Fibroblast of skin of left biceps (primary cell): Measurements from ENCODE around the gene SPDYC.

Experiments used
- DNase-seq, 2 experiments: peaks; one replicate each; pipeline ENCODE4 v3.0.0-alpha.2; 2013; ENCODE audit warnings: low read depth in 2 of 2

SPDYC gene

GRCh38 chr11:65170058-65170534, at the start of gene SPDYC:
Gene SPDYC, plus strand, starts transcription at chr11:65170233. Its CDS starts 1,125 bp downstream, at chr11:65171358.
- no peak for DNase-seq

DNA sequence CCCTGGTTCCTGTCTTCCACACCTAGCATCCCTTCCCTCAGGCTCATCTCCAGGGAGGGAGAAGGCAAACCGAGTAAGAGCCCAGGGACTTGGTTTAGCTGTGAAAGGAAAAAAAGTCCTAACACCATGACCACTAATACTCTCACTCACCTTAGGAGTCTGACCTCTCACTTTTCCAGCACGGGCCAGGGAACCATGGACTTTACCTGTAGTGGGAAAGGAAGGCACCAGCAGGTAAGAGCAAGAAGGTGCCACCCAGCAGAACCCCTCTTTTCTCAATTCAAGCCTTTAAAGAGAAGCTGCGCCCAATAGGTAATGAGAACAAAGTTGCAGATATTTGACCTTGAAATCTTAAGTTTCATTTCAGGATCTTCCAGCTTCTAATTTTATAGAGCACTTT, 49.2 kb upstream of the SPDYC start:
- no peak for DNase-seq

DNA sequence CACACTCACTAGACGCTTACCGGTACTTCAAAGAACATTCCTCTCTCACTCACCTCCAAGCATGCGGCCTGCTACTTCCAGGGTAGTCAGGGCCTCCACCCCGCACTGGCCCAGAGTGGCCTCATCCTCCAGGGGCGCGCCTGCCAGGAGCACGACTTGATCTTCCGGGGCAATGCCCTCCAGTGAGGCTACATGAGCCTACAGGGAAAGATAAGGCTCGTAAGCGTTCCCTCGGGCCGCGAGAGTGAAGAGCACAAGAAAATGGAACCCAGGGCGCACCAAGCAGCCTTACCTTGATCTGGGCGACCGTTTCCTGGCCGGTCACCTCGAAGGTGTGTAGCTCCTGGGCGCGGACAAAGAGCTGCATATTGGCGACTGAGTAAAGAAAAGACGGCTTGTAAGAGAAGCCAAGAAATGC, 48.6 kb upstream of the SPDYC start:
- DNase-seq: no peak

DNA sequence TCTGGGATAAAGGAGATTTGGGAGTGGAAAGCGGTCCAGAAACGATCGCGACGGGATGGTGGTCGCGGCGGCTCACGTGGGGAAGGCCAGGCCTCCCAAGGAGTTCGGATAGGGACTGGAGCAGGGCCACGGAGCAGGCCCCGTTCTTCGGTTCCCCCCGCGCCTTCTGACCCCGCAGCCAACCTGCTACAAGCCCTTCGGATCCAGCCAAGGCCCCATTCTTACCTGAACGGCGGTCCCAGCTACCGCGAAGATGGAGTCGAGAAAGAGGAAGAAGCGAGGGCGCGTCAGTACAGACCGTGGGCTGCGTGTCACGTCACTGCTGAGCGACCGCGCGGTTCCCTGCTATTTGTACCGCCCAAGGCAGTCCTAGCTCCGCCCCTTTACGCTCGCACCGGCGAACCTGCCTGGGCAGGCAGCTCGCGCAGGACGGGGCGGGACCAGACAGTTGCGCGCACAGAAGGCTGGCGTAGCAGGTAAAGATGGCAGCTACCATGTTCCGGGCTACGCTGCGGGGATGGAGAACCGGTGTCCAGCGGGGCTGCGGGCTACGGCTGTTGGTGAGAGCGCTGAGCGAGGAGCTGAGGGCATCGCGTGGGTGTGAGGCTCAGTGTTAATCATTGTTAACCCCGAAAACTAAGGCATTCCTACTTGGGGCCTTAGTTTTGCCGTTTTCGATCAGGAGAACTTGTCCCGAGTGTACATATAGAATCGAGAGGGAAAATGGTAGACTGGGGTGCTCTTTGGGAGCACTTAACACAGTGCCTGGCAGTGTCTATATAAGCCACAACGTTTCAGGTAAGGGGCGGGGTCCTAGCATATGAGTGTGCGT, 48.0 kb upstream of the SPDYC start, which contains the start of the genes FAU and MRPL49:
FAU (minus strand) TSS at position 270 of the 832 bp plus-strand sequence. CDS start 321 bp downstream, outside the sequence.
MRPL49 (plus strand) TSS at position 457 of the 832 bp plus-strand sequence; CDS start at position 483, 26 bp downstream.
- peak; percentile 79 to 81 for DNase-seq

GRCh38 chr11:65124480-65125196, 45.4 kb upstream of the SPDYC start:
- no peak for DNase-seq

- no peak for DNase-seq
Observed at GRCh38 chr11:65125197-65126056, 44.6 kb upstream of the SPDYC start.

GRCh38 chr11:65126624-65127274, 43.3 kb upstream of the SPDYC start:
- DNase-seq: no peak

DNA sequence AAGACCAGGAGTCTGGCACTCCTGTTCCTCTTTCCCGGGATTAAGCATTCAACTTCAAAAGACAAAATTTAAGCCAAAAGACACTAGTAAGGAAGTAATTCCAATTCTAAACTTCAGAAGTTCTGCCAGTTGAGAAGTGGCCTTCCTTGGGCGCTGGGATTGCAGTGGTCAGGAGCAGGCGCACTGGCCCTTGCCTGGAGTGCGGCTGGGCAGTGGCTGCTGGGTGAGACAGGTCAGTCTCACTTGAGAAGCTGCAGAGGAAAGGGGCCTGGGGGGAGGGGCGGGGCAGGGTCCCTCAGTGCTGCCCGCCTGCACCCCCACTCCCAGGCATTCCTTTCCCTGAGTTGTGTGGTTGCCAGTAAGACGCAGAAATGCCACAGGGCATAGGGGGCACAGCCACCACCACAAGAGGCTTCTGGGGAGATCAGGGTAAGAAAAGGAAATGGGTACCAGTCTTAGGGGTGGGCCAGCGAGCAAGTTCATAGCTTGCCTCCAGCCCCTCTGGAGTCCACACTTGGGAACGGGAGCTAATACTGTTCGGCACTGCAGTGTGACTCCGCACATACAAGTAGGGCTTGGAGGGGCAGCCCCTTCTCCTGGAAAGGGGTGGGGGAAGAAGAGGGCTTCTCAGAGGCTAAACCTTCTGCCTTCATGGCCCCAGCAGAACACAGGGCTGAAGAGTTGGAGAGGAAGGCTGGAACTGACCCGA, 42.4 kb upstream of the SPDYC start:
- no peak for DNase-seq

- no peak for DNase-seq
Observed at GRCh38 chr11:65128182-65129145, 41.6 kb upstream of the SPDYC start.

DNA sequence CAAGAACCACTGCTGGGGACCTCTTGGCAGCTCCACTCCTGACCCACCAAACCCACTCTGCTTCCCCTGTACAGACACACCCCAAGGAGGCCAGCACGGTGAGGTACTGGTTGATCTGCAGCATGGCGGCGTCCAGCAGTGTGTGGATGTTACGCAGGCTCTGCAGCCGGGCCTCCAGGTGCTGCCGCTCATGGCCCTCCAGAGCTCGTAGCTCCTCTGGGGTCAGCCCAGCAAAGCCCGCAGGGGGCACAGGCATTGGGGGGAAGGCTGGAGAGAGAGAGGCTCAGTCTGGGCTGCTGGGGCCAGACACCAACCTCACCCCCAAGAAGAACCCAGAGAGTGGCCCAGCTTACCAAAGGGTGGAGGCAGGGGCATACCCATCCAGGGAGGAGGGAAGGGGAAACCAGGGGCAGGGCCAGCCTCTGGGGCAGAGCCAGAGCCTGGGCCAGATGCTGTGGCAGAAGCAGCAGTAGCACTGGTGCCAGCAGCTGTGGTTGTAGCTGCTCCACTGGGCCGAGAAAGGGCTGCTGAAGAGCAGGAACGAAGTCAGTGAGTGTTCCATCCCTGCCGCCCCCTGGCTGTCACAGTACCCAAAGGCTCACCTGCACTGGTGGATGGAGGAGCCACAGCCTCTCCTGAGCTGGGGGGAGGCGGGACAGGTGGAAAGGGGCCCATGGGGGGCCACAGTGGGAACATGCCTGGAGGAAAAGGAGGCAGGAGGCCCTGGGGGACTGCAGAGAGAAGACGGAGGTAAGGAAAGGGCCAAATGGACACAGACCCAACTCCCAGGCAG, 40.2 kb upstream of the SPDYC start:
- DNase-seq: no peak

GRCh38 chr11:65130631-65131416, 39.2 kb upstream of the SPDYC start:
- DNase-seq: no peak

- DNase-seq: no peak
Observed at GRCh38 chr11:65131417-65131776, 38.6 kb upstream of the SPDYC start.

DNA sequence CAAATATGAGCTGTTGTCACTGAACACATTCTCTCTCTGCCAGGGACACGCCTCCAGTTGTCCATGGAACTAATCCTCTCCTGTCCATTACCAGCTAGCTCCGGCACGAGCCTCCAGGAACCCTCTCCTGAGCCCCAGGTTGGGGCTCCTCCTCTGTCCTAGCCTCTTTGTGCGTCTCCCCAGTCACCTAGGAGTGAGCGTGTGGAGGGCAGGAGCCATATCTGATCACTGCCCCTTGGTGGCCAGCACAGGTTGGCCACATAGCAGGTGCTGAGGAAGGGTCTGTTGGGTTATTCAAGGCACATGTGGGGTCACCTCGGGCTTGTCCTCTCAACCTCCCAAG, 38.2 kb upstream of the SPDYC start:
- DNase-seq: no peak

DNA sequence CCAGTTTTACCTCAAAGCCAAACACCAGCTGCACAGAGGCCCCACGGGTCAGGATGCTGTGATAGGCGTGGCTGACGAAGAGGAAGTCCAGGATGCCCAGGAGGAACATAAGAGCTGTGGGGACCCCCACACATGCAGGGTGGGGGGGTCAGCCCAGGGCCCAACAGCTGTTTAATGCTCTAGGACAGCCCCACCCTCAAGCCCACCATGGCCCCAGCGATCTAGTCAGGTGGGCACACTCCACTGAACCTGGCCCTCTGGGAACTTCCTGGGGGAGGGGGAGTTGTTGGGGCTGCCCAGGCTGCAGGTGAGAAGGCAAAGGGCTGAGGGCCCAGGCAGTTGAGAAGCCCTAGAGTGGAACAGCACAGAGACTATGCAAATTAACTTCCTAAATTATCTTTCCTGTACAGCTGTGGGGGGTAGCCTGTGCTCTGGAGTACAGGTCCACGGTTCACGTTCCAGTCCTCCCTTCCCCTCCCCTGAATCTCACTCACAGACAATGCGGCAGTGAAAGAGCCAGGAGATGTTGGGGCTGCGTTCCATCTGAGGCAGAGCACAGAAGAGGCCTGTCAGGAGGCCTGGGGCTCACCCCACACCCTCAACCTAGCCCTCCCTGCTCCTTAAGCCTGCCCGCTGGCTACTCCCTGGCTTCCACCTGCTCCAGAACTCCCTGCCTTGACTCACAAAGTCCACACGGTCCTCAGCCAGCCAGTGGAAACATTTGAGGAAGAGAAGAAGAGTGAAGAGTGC, 37.6 kb upstream of the SPDYC start:
- no peak for DNase-seq

DNA sequence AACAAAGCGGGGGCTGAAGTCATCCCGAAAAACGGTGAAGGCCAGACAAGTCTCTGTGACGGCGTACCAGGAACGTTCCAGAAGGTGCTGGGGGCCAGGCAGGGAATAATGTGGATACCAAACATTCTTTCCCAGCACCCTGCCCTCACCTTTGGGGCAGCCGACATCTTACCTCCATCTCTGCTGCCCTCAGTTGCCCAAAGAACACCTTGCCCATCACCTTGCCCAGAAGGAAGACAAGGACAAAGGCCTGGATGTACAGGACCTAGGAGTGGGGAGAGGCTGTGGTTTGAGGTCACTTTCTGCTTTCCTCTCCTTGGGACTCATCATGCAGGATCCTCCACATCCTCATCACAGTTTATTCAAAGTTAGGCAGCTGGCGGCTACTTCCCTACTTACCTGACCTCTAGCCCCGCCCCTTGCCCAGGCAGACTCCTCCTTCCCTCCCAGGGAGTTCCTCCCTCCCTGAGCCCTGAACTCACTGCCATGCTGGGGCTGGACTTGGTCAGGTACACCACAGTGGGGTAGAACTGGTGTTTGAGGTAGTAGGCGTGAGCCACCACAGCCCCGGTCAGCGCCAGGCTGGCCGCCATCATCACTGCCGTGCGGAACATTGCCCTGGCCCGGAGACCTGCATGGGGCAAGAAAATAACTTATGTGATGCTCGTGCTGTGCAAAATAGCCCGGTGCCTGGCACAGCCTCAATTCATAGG, 36.9 kb upstream of the SPDYC start:
- DNase-seq: no peak

DNA sequence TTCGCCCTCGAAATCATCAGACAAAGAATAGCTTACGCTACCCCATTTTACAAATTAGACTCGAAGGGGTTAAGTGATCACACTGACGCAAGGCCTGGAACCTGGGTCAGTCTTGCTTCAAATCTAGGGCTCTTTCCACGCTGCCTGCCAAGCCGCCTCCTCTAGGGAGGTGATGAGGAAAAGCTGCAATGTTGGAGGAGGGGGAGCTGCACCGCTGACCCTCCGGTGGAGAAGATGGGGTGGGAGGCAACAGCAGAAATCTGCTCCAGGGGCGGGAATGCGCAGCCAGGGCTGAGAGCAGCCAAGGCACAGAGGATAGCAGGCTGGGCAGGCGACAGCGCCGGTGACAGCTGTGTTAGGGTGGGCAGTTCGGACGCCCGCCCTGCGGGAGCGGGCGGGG, 36.3 kb upstream of the SPDYC start:
- DNase-seq: no peak
